ENCODE data around the gene FAM180A. TPM values are rescaled to one million over a fixed set of nuclear protein-coding genes. Genes with fewer than 3 reads are reported as not detected.

Gene FAM180A
- total RNA-seq, 4 donors from 2014 or later = 0.83 to 9.4 (median 1.7) TPM

- TF ChIP-seq POLR2A (IDR thresholded peaks at IDR 0.05; ENCODE audit: low read depth) (no peak), EP300 (IDR thresholded peaks at IDR 0.05) (no peak), POLR2AphosphoS5 (IDR thresholded peaks at IDR 0.05) (no peak)
- H3K27me3 ChIP-seq = peaks cover 0 to 19% (median 0%) of the 10 kb centered on the region in 4 donors
- intact Hi-C loops (cut with DNase I) = no loop called here
- DNase-seq (ENCODE audit: extremely low spot score) = no peak
- no peaks in the 10 kb centered on the region for H3K36me3 ChIP-seq
- WGBS = 98% methylated on average over 20 of the region's 21 CpGs
- peaks cover 0 to 4% (median 0%) of the 10 kb centered on the region in 4 donors for H3K4me1 ChIP-seq
- no peaks in the 10 kb centered on the region for H3K9me3 ChIP-seq
- no peak overlapping the region for H3K27ac ChIP-seq (replicated peaks in 1 of 4)
- no peak overlapping the region for H3K4me3 ChIP-seq
Measured at GRCh38 chr7:135721198-135721820, 27.3 kb downstream of the FAM180A start.

DNA sequence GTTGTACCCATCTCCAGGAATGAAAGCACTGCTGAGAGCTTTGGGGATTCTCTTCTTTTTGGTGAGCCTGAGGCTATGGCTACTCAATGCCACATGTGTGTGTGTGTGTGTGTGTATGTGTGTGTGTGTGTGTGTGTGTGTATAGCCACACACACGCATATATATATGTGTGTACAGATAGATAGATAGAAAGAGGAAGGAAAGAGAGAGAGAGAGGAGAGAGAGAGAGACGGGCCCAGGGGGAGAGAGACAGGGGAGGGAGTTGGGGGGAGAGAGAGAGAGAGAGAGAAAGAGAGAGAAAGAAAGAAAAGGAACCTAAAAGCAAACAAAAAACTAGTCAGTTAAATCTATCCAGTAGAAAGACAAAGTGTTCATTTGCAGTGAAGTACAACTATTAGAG is 28.9 kb downstream of the FAM180A start:
- intact Hi-C loops (cut with DNase I) = no loop called here
- H3K4me3 ChIP-seq = no peak overlapping the region
- TF ChIP-seq EP300 (IDR thresholded peaks at IDR 0.05) (no peak), POLR2AphosphoS5 (IDR thresholded peaks at IDR 0.05) (no peak), POLR2A (IDR thresholded peaks at IDR 0.05; ENCODE audit: low read depth) (no peak)
- TF ChIP-seq, protein P1, sequence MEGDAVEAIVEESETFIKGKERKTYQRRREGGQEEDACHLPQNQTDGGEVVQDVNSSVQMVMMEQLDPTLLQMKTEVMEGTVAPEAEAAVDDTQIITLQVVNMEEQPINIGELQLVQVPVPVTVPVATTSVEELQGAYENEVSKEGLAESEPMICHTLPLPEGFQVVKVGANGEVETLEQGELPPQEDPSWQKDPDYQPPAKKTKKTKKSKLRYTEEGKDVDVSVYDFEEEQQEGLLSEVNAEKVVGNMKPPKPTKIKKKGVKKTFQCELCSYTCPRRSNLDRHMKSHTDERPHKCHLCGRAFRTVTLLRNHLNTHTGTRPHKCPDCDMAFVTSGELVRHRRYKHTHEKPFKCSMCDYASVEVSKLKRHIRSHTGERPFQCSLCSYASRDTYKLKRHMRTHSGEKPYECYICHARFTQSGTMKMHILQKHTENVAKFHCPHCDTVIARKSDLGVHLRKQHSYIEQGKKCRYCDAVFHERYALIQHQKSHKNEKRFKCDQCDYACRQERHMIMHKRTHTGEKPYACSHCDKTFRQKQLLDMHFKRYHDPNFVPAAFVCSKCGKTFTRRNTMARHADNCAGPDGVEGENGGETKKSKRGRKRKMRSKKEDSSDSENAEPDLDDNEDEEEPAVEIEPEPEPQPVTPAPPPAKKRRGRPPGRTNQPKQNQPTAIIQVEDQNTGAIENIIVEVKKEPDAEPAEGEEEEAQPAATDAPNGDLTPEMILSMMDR (IDR thresholded peaks at IDR 0.05) = no peak
- no peaks in the 10 kb centered on the region for H3K36me3 ChIP-seq
- 49% methylated on average over 2 of the region's 2 CpGs for WGBS
- no peak for DNase-seq (ENCODE audit: extremely low spot score)
- no peaks in the 10 kb centered on the region for H3K9me3 ChIP-seq
- H3K27me3 ChIP-seq = peaks cover 0 to 19% (median 0%) of the 10 kb centered on the region in 4 donors
- H3K4me1 ChIP-seq = peaks cover 0 to 4% (median 0%) of the 10 kb centered on the region in 4 donors
- no peak overlapping the region for H3K27ac ChIP-seq (replicated peaks in 1 of 4)

- intact Hi-C loops (cut with DNase I) = no loop called here
- Histone ChIP-seq H3K27ac (replicated peaks in 1 of 4) (no peak overlapping the region), H3K4me3 (no peak overlapping the region), H3K4me1 (peaks cover 0 to 4% (median 0%) of the 10 kb centered on the region in 4 donors), H3K27me3 (peaks cover 0 to 24% (median 0%) of the 10 kb centered on the region in 4 donors), H3K9me3 (no peaks in the 10 kb centered on the region), H3K36me3 (no peaks in the 10 kb centered on the region)
- WGBS = 70% methylated on average over 7 of the region's 7 CpGs
- no peak for DNase-seq (ENCODE audit: extremely low spot score)
- TF ChIP-seq EP300 (IDR thresholded peaks at IDR 0.05) (no peak), POLR2AphosphoS5 (IDR thresholded peaks at IDR 0.05) (no peak), POLR2A (IDR thresholded peaks at IDR 0.05; ENCODE audit: low read depth) (no peak)
- TF ChIP-seq, protein P1 (IDR thresholded peaks at IDR 0.05) = no peak
Measured at GRCh38 chr7:135718794-135719437, 29.7 kb downstream of the FAM180A start.

GRCh38 chr7:135718219-135718618 is 30.4 kb downstream of the FAM180A start:
- TF ChIP-seq, protein P1 (IDR thresholded peaks at IDR 0.05) = no peak
- no peak for TF ChIP-seq POLR2AphosphoS5 (IDR thresholded peaks at IDR 0.05)
- TF ChIP-seq EP300 (IDR thresholded peaks at IDR 0.05) = no peak
- no peak for TF ChIP-seq POLR2A (IDR thresholded peaks at IDR 0.05; ENCODE audit: low read depth)
- DNase-seq (ENCODE audit: extremely low spot score) = no peak
- Histone ChIP-seq H3K27me3 (peaks cover 0 to 24% (median 0%) of the 10 kb centered on the region in 4 donors), H3K27ac (replicated peaks in 1 of 4) (no peak overlapping the region), H3K9me3 (no peaks in the 10 kb centered on the region), H3K4me1 (peaks cover 0 to 4% (median 0%) of the 10 kb centered on the region in 4 donors), H3K4me3 (no peak overlapping the region), H3K36me3 (no peaks in the 10 kb centered on the region)
- intact Hi-C loops (cut with DNase I) = no loop called here
- 96% methylated on average over 2 of the region's 2 CpGs for WGBS

DNA sequence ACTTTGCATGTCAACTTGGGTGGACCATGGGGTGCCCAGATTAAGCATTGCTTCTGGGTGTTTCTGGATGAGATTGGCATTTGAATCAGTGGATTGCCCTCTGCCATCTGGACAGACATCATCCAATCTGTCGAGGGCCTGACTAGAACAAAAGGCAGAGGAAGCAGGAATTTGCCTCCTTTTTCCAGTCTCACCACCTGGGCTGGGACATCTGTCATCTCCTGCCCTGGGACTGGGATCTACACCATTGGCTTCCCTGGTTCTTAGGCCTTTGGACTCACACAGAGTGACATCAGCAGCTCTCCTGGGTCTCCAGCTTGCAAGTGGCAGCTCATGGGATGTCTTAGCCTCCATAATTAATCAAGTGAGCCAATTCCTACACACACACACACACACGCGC is 30.9 kb downstream of the FAM180A start:
- Histone ChIP-seq H3K4me1 (peaks cover 0 to 4% (median under 1%) of the 10 kb centered on the region in 4 donors), H3K4me3 (no peak overlapping the region), H3K9me3 (no peaks in the 10 kb centered on the region), H3K36me3 (no peaks in the 10 kb centered on the region), H3K27me3 (peaks cover 0 to 24% (median 0%) of the 10 kb centered on the region in 4 donors), H3K27ac (replicated peaks in 1 of 4) (no peak overlapping the region)
- no peak for DNase-seq (ENCODE audit: extremely low spot score)
- 95% methylated on average over 3 of the region's 3 CpGs for WGBS
- intact Hi-C loops (cut with DNase I) = no loop called here
- TF ChIP-seq, protein P1 (IDR thresholded peaks at IDR 0.05) = no peak
- TF ChIP-seq EP300 (IDR thresholded peaks at IDR 0.05) (no peak), POLR2A (IDR thresholded peaks at IDR 0.05; ENCODE audit: low read depth) (no peak)

Measured in esophagus muscularis mucosa (tissue), 4 donors.